K562 (cell line): Measurements from ENCODE around the gene DEDD2. TPM values are rescaled to one million over a fixed set of nuclear protein-coding genes. Genes with fewer than 3 reads are reported as not detected.

ENCODE experiments used
- MLX ChIP-seq, 2 experiments: fragments of 450-650 bp in 1 of 2; sonication (generic) in 1 of 2; formaldehyde crosslinking; conservative IDR thresholded peaks; 2 replicates each; pipeline versions ENCODE4 v1.4.0 to v1.8.1; 2020 to 2022; ENCODE audit warnings: mild to moderate bottlenecking in 1 of 2, missing genetic modification reagents in 1 of 2
- POLR3G ChIP-seq: IDR thresholded peaks from 2 replicates; pipeline ENCODE4 v1.6.1; 2011; ENCODE audit not compliant: insufficient read length, insufficient replicate concordance; ENCODE audit errors: extremely low read depth
- ZNF174 ChIP-seq: fragments of 250-450 bp; sonication (Bioruptor Pico); IDR thresholded peaks from 2 replicates; pipeline ENCODE4 v1.4.0; 2020; ENCODE audit warnings: mild to moderate bottlenecking
- polyA plus RNA-seq, 8 experiments: library from polyadenylated mRNA; depleted of rRNA in 4 of 8; stranded (reverse) in 5 of 8; unstranded in 3 of 8; fragments of >200 nt; fragmentation: Nextera tagmentation in 2 of 8; fragmentation: Illumina TruSeq in 1 of 8; extraction: Ambion mirVana in 2 of 8; extraction: Trizol in 1 of 8; gene quantifications; 2 replicates each; pipeline versions ENCODE4 v1.2.1 to v1.2.3, GENCODE V29; 2011 to 2014; ENCODE audit warnings: inconsistent platforms in 1 of 8, missing spikeins in 1 of 8
- total RNA-seq, 7 experiments: library from RNA; depleted of rRNA in 6 of 7; stranded (reverse); fragments of >200 nt in 6 of 7; fragmentation: Illumina TruSeq in 2 of 7; extraction: Trizol in 2 of 7; gene quantifications; 2 replicates each; pipeline versions ENCODE4 v1.2.1 to v1.2.3, GENCODE V29; 2011 to 2021; ENCODE audit warnings: low replicate concordance in 1 of 7
- TF ChIP-seq, protein P1 (sequence below): fragments of 250-450 bp; sonication (Bioruptor Pico); IDR thresholded peaks from 2 replicates; pipeline ENCODE4 v1.8.0; 2022; ENCODE audit warnings: inconsistent platforms
- TF ChIP-seq, protein P2 (sequence below): sonication (generic); formaldehyde crosslinking; IDR thresholded peaks from 2 replicates; pipeline ENCODE4 v1.8.0; 2022; ENCODE audit warnings: missing genetic modification reagents, mild to moderate bottlenecking, borderline replicate concordance
- TF ChIP-seq, protein P3 (sequence below): fragments of 250-450 bp; sonication (Bioruptor Pico); IDR thresholded peaks from 2 replicates; pipeline ENCODE4 v1.4.0; 2020; ENCODE audit warnings: mild to moderate bottlenecking, moderate library complexity

Gene DEDD2
- total and polyA plus RNA-seq, 9 of the 15 experiments (the other 6 are each of a cell fraction or from before 2014, with no cell fraction given) = 4.3 to 43.0 (median 29.2) TPM

GRCh38 chr19:42216653-42217519 lies 591 bp downstream of the DEDD2 start (continued):
- TF ChIP-seq, protein P1, sequence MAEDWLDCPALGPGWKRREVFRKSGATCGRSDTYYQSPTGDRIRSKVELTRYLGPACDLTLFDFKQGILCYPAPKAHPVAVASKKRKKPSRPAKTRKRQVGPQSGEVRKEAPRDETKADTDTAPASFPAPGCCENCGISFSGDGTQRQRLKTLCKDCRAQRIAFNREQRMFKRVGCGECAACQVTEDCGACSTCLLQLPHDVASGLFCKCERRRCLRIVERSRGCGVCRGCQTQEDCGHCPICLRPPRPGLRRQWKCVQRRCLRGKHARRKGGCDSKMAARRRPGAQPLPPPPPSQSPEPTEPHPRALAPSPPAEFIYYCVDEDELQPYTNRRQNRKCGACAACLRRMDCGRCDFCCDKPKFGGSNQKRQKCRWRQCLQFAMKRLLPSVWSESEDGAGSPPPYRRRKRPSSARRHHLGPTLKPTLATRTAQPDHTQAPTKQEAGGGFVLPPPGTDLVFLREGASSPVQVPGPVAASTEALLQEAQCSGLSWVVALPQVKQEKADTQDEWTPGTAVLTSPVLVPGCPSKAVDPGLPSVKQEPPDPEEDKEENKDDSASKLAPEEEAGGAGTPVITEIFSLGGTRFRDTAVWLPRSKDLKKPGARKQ (CRISPR knock-in tag) = no peak
- TF ChIP-seq MLX (CRISPR knock-in tag; conservative IDR thresholded peaks at IDR 0.05) (no peak), ZNF174 (no peak), POLR3G (no peak)
- TF ChIP-seq, protein P2, sequence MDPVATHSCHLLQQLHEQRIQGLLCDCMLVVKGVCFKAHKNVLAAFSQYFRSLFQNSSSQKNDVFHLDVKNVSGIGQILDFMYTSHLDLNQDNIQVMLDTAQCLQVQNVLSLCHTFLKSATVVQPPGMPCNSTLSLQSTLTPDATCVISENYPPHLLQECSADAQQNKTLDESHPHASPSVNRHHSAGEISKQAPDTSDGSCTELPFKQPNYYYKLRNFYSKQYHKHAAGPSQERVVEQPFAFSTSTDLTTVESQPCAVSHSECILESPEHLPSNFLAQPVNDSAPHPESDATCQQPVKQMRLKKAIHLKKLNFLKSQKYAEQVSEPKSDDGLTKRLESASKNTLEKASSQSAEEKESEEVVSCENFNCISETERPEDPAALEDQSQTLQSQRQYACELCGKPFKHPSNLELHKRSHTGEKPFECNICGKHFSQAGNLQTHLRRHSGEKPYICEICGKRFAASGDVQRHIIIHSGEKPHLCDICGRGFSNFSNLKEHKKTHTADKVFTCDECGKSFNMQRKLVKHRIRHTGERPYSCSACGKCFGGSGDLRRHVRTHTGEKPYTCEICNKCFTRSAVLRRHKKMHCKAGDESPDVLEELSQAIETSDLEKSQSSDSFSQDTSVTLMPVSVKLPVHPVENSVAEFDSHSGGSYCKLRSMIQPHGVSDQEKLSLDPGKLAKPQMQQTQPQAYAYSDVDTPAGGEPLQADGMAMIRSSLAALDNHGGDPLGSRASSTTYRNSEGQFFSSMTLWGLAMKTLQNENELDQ (CRISPR knock-in tag) = no peak
- TF ChIP-seq, protein P3, sequence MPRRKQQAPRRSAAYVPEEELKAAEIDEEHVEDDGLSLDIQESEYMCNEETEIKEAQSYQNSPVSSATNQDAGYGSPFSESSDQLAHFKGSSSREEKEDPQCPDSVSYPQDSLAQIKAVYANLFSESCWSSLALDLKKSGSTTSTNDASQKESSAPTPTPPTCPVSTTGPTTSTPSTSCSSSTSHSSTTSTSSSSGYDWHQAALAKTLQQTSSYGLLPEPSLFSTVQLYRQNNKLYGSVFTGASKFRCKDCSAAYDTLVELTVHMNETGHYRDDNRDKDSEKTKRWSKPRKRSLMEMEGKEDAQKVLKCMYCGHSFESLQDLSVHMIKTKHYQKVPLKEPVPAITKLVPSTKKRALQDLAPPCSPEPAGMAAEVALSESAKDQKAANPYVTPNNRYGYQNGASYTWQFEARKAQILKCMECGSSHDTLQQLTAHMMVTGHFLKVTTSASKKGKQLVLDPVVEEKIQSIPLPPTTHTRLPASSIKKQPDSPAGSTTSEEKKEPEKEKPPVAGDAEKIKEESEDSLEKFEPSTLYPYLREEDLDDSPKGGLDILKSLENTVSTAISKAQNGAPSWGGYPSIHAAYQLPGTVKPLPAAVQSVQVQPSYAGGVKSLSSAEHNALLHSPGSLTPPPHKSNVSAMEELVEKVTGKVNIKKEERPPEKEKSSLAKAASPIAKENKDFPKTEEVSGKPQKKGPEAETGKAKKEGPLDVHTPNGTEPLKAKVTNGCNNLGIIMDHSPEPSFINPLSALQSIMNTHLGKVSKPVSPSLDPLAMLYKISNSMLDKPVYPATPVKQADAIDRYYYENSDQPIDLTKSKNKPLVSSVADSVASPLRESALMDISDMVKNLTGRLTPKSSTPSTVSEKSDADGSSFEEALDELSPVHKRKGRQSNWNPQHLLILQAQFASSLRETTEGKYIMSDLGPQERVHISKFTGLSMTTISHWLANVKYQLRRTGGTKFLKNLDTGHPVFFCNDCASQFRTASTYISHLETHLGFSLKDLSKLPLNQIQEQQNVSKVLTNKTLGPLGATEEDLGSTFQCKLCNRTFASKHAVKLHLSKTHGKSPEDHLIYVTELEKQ = no peak
